Duodenal mucosa (tissue), 2 donors: ENCODE data around the gene CSAD.
"Not testable (repeated sequence)": the region's sequence is repeated elsewhere in the genome, so short reads cannot be mapped to it uniquely, and the experiment has no call there.

ENCODE experiments used
- H3K27ac ChIP-seq: one replicate; pipeline ENCODE4 v1.7.0; 2013; ENCODE audit warnings: low read depth, low read length
- H3K27me3 ChIP-seq, 2 donors: one replicate each; pipeline ENCODE4 v1.7.0; 2013; ENCODE audit warnings: low read length in 2 of 2, control low read depth in 1 of 2; ENCODE audit not compliant: insufficient read depth in 2 of 2, control insufficient read depth in 1 of 2
- H3K36me3 ChIP-seq, 2 donors: one replicate each; pipeline ENCODE4 v1.7.0; 2013; ENCODE audit warnings: low read length in 2 of 2, control low read depth in 1 of 2; ENCODE audit not compliant: insufficient read depth in 2 of 2, control insufficient read depth in 1 of 2
- H3K4me1 ChIP-seq, 2 donors: one replicate each; pipeline ENCODE4 v1.7.0; 2013; ENCODE audit warnings: low read length in 2 of 2, control low read depth in 1 of 2; ENCODE audit not compliant: insufficient read depth in 2 of 2, control insufficient read depth in 1 of 2
- H3K4me3 ChIP-seq, 2 donors: one replicate each; pipeline ENCODE4 v1.7.0; 2013; ENCODE audit warnings: low read length in 2 of 2, low read depth in 1 of 2
- H3K9ac ChIP-seq, 2 donors: one replicate each; pipeline ENCODE4 v1.7.0; 2013; ENCODE audit warnings: low read length in 2 of 2, low read depth in 1 of 2
- H3K9me3 ChIP-seq, 2 donors: one replicate each; pipeline ENCODE4 v1.7.0; 2013; ENCODE audit warnings: low read length in 2 of 2, control low read depth in 1 of 2; ENCODE audit not compliant: control insufficient read depth in 1 of 2

CSAD gene

DNA sequence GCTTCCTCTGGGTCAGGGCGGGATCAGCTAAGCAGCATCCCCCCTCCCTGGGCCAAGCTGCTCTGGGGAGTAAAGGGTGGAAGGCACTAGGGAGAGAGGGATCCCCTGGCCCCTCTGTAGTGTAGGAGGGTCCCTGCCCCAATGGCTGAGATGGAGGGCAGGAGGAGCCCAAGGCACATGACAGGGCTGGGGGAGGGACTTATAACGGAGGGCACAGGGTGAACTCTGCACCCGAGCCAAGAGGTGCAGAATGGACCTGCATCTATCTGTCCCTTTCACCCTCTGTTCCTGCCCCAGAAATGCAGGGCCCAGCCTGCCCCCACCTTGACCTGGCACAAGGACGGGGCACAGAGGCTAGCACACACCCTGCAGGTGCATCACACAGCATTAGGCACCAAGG is 30.1 kb upstream of the CSAD start:
- Histone ChIP-seq H3K4me3 (no peak overlapping the region), H3K27me3 (no peaks in the 10 kb centered on the region), H3K36me3 (peaks cover 0 to 8% of the 10 kb centered on the region in 2 donors), H3K9ac (no peak overlapping the region), H3K27ac (no peak overlapping the region), H3K9me3 (no peaks in the 10 kb centered on the region), H3K4me1 (peaks cover 29 to 35% of the 10 kb centered on the region in 2 donors)

DNA sequence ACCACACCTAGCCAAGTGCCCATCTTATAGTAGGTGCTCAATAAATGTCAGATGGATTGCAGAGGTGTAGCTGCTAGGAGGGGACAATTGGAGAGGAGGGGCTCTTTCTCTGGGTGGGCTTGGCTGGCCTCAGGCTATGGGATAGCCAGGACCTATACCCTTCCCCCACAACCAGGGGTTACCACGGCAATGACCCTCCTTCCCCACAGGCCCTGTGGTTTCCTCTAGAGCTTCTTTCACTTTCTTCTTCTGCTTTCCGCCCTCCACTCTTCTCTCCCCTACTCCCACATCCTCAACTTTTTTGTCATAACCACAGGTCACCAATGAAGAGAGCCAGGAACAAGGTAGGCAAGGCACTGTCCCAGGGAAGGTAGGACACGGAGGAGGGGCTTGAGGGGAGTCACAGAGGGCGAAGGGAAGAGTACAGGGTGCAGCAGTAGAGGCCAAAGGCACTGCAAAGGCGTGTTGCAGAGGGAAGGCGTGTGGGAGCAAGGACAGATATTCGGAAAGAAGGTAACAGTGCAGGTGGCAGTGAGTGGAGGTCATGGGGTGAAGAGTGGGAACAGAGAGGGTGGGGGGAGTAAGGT is 28.2 kb upstream of the CSAD start:
- H3K27ac ChIP-seq, result peak overlapping the region; percentile 60
- peak overlapping the region; percentile 68 for H3K4me3 ChIP-seq
- H3K27me3 ChIP-seq, result no peaks in the 10 kb centered on the region
- no peaks in the 10 kb centered on the region for H3K9me3 ChIP-seq
- peak overlapping the region; percentile 44 to 53 for H3K9ac ChIP-seq
- peaks cover 32 to 35% of the 10 kb centered on the region in 2 donors for H3K4me1 ChIP-seq
- H3K36me3 ChIP-seq, result peaks cover 0 to 3% of the 10 kb centered on the region in 2 donors

DNA sequence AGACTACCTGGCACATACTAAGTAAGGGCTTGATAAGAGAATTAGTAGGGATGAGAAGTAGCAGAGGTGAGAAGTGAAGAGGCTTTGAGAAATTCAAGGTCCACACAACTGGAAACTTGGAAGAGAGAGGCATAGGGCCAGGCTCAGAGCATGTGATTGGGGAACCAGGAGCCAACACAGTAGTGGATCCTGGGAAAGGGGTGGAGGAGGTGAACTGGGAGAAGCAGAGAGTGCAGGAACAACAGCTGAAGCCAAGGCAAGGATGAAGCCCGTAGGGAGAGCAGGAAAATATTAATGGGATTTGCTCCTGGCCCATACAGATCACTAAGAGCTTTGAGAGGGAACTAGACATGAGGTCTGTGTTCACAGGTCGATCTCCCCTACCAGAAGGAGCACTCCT is 27.7 kb upstream of the CSAD start:
- Histone ChIP-seq H3K27me3 (no peaks in the 10 kb centered on the region), H3K9me3 (no peaks in the 10 kb centered on the region), H3K4me1 (peaks cover 32 to 35% of the 10 kb centered on the region in 2 donors), H3K9ac (no peak overlapping the region), H3K27ac (no peak overlapping the region), H3K4me3 (no peak overlapping the region), H3K36me3 (no peaks in the 10 kb centered on the region)

DNA sequence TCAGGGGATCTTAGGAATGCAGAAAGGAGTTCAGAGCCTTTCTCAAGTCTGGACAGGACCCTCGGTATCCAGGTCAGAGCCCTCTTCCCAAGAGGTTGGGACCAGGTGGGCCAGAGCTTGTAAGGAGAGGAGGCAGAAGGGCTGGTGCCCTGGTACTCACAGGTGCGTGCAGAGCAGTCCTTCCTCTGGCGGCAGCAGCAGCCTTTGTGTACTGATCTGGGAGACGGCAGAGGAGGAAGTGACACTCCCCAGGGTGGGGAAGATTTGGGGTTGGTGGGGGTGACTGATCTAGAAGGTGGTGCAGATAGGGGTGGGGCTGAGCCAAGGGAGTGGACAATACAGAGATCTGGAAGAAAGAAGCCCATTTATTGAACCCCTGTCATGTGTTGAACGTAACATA is 26.3 kb upstream of the CSAD start, which contains the start of gene ITGB7:
Gene ITGB7, minus strand, starts transcription at position 210 of the 400 bp plus-strand sequence. CDS start 6,808 bp downstream, outside the sequence.
- H3K4me3 ChIP-seq, result peak within 1 kb of the TSS; percentile 64 to 65
- H3K4me1 ChIP-seq, result peaks cover 32 to 35% of the 10 kb centered on the region in 2 donors
- H3K9me3 ChIP-seq, result no peaks in the 10 kb centered on the region
- H3K27ac ChIP-seq, result no peak within 1 kb of the TSS
- H3K9ac ChIP-seq, result peak within 1 kb of the TSS; percentile 7 to 55
- H3K27me3 ChIP-seq, result no peaks in the 10 kb centered on the region
- H3K36me3 ChIP-seq, result no peaks in the 10 kb centered on the region

DNA sequence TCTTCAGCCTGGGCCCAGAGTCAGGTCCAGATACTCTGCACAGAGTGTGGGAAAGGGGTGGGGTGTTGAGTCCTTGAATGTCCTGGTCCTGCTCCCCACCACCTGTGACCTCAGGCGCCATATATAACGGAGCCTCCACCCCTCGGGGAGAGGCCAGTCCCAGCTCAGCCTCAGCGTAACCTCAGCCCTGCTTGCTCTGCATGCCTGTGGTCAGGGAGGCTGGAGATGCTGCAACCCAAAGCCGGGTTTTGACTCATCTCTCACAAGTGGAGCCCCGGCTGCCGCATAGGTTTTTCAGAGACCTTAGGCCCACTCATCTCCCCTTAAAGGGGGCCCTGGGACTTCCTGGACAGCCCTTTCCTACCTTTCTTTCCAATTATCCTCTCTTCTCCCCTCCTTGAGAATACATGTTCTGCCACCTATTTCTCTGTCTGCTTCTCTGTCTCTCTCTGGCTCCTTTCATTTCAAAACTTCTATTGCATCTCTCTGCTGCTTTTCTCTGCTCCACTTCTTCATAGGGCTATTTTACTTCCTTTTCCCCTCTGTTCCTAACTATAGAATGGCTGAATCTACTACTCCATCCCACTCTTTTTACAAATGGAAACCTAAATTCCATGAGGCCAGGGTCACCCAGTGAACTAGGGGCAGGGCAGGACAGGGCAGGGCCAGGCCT is 25.2 kb upstream of the CSAD start:
- Histone ChIP-seq H3K4me1 (peaks cover 32 to 44% of the 10 kb centered on the region in 2 donors), H3K9me3 (no peaks in the 10 kb centered on the region), H3K9ac (peak overlapping the region; percentile 7 to 45), H3K27me3 (no peaks in the 10 kb centered on the region), H3K27ac (no peak overlapping the region), H3K4me3 (peak overlapping the region; percentile 64 to 65), H3K36me3 (no peaks in the 10 kb centered on the region)

DNA sequence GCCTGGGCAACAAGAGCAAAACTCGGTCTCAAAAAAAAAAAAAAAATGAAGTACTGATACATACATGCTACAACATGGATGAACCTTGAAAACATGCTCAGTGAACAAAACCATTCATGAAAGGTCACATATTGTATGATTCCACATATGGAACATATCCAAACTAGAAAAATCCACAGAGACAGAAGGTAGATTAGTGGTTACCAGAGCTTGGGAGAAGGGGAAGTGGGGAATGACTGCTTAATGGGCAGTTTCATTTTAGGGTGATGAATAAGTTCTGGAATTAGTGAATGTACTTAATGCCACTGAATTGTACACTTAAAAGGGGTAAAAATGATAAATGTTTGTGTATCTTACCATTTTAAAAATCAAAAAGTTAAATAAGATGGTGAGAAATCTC is 23.6 kb upstream of the CSAD start:
- H3K36me3 ChIP-seq, result no peaks in the 10 kb centered on the region
- H3K9ac ChIP-seq, result no peak overlapping the region
- no peak overlapping the region for H3K27ac ChIP-seq
- peaks cover 38 to 46% of the 10 kb centered on the region in 2 donors for H3K4me1 ChIP-seq
- no peak overlapping the region for H3K4me3 ChIP-seq
- H3K27me3 ChIP-seq, result no peaks in the 10 kb centered on the region
- H3K9me3 ChIP-seq, result no peaks in the 10 kb centered on the region

DNA sequence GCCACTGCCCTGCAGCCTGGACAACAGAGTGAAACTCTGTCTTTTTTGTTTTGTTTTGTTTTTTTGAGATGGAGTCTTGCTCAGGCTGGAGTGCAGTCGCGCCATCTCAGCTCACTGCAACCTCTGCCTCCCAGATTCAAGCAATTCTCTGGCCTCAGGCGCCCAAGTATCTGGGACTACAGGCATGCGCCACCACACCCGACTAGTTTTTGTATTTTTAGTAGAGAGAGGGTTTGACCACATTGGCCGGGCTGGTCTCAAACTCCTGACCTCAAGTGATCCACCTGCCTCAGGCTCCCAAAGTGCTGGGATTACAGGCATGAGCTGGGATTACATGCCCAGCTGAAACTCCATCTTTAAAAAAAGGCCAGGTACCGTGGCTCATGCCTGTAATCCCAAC is 21.6 kb upstream of the CSAD start:
- H3K4me1 ChIP-seq, result peaks cover 25 to 46% of the 10 kb centered on the region in 2 donors
- H3K9ac ChIP-seq, H3K4me3 ChIP-seq, H3K36me3 ChIP-seq, H3K9me3 ChIP-seq, H3K27ac ChIP-seq, H3K27me3 ChIP-seq: not testable (repeated sequence)

DNA sequence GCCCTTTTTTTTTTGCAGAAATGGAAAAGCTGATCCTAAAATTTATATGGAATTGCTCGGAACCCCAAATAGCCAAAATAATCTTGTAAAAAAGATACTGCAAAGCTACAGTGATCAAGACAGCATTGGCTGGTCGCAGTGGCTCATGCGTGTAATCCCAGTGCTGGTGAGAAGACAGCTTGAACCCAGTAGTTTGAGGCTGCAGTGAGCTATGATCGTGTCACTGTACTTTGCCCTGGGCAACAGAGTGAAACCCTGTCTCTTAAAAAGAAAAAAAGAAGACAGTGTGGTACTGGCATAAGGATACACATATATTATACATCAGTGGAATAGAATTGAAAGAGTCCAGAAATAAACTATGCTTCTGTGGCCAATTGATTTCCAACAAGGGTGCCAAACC is 20.9 kb upstream of the CSAD start:
- H3K36me3 ChIP-seq, result no peaks in the 10 kb centered on the region
- no peak overlapping the region for H3K9ac ChIP-seq
- peaks cover 19 to 42% of the 10 kb centered on the region in 2 donors for H3K4me1 ChIP-seq
- no peak overlapping the region for H3K4me3 ChIP-seq
- no peak overlapping the region for H3K27ac ChIP-seq
- no peaks in the 10 kb centered on the region for H3K27me3 ChIP-seq
- no peaks in the 10 kb centered on the region for H3K9me3 ChIP-seq

DNA sequence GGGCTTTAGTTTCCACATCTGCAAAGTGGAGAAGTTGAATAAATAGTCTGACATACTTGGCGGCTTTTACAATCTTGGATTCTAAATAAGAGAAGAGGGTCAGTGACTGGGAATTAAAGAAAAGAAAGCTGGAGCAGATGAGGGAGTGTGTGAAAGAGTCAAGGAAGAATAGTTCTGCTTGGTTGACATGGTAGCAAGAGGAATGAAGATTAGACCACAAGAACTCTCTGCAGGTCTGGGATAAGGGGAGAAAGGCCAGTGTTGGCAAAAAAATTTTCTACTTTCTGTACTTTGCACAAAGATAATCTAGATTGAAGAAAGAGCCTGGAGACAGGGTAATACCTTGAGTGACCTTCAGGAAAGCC is 20.4 kb upstream of the CSAD start:
- Histone ChIP-seq H3K4me1 (peaks cover 16 to 40% of the 10 kb centered on the region in 2 donors), H3K9ac (no peak overlapping the region), H3K27me3 (no peaks in the 10 kb centered on the region), H3K36me3 (peaks cover 0 to under 1% of the 10 kb centered on the region in 2 donors), H3K4me3 (no peak overlapping the region), H3K27ac (no peak overlapping the region), H3K9me3 (no peaks in the 10 kb centered on the region)

DNA sequence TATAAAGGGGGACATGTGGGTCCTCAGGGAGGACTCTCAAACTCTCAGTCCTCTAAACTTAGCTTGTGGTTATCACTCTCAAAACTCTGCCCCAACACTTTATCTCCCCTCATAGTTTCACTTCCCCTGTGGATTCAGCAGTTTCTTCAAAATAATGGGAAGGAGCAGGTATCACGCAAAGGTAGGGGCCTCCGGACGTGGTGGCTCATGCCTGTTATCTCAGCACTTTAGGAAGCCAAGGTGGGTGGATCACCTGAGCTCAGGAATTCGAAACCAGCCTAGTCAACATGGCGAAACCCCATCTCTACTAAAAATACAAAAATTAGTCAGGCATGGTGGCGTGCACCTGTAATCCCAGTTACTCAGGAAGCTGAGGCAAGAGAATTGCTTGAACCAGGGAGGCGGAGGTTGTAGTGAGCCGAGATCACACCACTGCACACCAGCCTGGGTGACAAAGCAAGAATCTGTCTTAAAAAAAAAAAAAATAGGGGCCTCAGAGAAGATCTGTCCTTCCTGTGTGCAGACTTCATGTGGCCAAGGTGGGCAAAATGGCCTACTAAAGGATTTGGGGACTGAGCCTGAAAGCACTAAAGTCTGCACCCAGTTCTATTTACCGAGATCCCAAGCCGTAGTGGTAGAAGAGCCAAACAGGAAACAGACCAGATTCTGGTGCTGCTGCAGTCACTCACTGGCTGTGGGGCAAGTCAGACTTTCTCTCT is 19.9 kb upstream of the CSAD start:
- Histone ChIP-seq H3K9ac (no peak overlapping the region), H3K4me1 (peaks cover 10 to 39% of the 10 kb centered on the region in 2 donors), H3K9me3 (no peaks in the 10 kb centered on the region), H3K27ac (no peak overlapping the region), H3K4me3 (peak overlapping the region in 1 of 2 donors; percentile 13), H3K36me3 (peaks cover 0 to 5% of the 10 kb centered on the region in 2 donors), H3K27me3 (no peaks in the 10 kb centered on the region)
